ENCODE data around the gene BRSK1.
"Not testable (repeated sequence)": the region's sequence is repeated elsewhere in the genome, so short reads cannot be mapped to it uniquely, and the experiment has no call there.

GRCh38 chr19:55328774-55329318, 45.0 kb downstream of the BRSK1 start:
- TF ChIP-seq, protein P1, sequence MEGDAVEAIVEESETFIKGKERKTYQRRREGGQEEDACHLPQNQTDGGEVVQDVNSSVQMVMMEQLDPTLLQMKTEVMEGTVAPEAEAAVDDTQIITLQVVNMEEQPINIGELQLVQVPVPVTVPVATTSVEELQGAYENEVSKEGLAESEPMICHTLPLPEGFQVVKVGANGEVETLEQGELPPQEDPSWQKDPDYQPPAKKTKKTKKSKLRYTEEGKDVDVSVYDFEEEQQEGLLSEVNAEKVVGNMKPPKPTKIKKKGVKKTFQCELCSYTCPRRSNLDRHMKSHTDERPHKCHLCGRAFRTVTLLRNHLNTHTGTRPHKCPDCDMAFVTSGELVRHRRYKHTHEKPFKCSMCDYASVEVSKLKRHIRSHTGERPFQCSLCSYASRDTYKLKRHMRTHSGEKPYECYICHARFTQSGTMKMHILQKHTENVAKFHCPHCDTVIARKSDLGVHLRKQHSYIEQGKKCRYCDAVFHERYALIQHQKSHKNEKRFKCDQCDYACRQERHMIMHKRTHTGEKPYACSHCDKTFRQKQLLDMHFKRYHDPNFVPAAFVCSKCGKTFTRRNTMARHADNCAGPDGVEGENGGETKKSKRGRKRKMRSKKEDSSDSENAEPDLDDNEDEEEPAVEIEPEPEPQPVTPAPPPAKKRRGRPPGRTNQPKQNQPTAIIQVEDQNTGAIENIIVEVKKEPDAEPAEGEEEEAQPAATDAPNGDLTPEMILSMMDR (IDR thresholded peaks at IDR 0.05): not testable (repeated sequence)
- TF ChIP-seq POLR2A, POLR2AphosphoS5, EP300 (IDR thresholded peaks at IDR 0.05): not testable (repeated sequence)
